Esophagus muscularis mucosa (tissue), 4 donors: ENCODE measurements around the gene ZNF185.
A peak's percentile ranks its signal among the peaks of the same experiment; 100 is the strongest.

Experiments
- EP300 ChIP-seq: sonication (generic); formaldehyde crosslinking; IDR thresholded peaks from one replicate; pipeline ENCODE4 v1.6.1; 2017; ENCODE audit warnings: antibody characterized with exemption
- POLR2A ChIP-seq: fragments of 450-650 bp; IDR thresholded peaks from one replicate; pipeline ENCODE4 v1.6.1; 2017; ENCODE audit warnings: antibody characterized with exemption, moderate library complexity, mild to moderate bottlenecking, low read depth
- POLR2AphosphoS5 ChIP-seq, 2 donors: sonication (generic); formaldehyde crosslinking; IDR thresholded peaks; one replicate each; pipeline ENCODE4 v1.6.1; 2017; ENCODE audit warnings: antibody characterized with exemption in 2 of 2
- TF ChIP-seq, protein P1 (sequence below), 3 experiments: fragments of 200-600 bp in 2 of 3; fragments of 450-650 bp in 1 of 3; sonication (generic) in 2 of 3; IDR thresholded peaks; one replicate each; pipeline ENCODE4 v1.5.1; 2017 to 2019; ENCODE audit warnings: antibody characterized with exemption in 3 of 3, mild to moderate bottlenecking in 2 of 3, moderate library complexity in 1 of 3

DNA sequence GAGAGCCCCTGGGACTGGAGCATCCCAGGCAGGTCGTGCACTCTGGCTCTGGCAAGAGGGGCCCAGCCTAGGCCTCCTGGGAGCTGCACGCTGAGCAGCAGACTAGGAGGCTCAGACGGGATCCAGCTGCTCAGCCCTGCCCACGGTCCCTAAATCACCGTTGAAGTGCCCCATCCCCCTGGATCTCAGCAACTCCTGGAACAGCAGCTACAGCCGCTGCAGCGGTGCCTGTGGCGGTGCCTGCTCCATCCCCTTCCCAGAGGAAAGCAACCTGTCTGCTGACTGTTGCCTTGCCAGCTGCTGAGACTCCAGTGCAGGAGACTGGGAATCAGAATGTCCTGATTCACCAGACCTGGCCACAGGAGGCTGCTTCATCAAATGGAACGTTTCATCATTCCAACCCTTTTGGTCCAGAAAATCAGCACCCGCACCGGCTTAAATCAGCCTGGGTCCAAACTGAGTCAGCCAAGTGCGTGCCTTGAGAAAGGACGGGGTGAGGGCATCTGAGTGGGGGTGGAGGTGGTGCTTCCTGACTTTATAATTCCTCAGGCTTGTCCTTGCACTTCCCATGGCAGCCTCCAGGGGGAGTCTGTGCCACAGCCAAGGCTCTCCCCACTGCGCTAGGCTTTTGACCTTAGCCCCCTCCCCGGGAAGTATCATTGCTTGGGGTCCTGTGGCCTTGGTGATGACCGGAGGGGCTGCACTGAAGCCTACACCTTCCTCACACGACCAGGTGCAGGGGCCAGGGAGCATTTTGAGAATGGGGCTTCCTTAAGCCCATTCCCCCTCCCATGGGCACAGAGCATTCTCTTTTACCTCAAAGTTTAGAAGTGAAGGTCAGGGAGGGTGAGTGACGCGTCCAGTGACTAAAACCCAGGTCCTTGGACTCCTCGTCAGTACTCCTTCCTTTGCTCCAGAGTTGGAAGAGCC, 6.5 kb downstream of the ZNF185 start:
- TF ChIP-seq EP300 (no peak), POLR2AphosphoS5 (IDR thresholded peaks at IDR 0.05) (no peak), POLR2A (no peak)
- TF ChIP-seq, protein P1, sequence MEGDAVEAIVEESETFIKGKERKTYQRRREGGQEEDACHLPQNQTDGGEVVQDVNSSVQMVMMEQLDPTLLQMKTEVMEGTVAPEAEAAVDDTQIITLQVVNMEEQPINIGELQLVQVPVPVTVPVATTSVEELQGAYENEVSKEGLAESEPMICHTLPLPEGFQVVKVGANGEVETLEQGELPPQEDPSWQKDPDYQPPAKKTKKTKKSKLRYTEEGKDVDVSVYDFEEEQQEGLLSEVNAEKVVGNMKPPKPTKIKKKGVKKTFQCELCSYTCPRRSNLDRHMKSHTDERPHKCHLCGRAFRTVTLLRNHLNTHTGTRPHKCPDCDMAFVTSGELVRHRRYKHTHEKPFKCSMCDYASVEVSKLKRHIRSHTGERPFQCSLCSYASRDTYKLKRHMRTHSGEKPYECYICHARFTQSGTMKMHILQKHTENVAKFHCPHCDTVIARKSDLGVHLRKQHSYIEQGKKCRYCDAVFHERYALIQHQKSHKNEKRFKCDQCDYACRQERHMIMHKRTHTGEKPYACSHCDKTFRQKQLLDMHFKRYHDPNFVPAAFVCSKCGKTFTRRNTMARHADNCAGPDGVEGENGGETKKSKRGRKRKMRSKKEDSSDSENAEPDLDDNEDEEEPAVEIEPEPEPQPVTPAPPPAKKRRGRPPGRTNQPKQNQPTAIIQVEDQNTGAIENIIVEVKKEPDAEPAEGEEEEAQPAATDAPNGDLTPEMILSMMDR (IDR thresholded peaks at IDR 0.05) = peak; percentile 24 to 63 (median 30)
